Nephron progenitor cell (in vitro differentiated cells): ENCODE results near the gene NMNAT2.

Source experiments
- DNase-seq: peaks from one replicate; pipeline ENCODE4 v3.0.0; 2021
- H3K27ac Mint-ChIP-seq: 2 replicates; pipeline ENCODE4 v1.8.0; 2021; ENCODE audit warnings: mild to moderate bottlenecking, moderate library complexity, mixed read lengths
- H3K27me3 Mint-ChIP-seq: 2 replicates; pipeline ENCODE4 v1.8.0; 2021; ENCODE audit warnings: mild to moderate bottlenecking, low read depth, mixed read lengths; ENCODE audit not compliant: poor library complexity
- H3K36me3 Mint-ChIP-seq: 2 replicates; pipeline ENCODE4 v1.8.0; 2021; ENCODE audit warnings: low read depth, mixed read lengths
- H3K4me1 Mint-ChIP-seq: 2 replicates; pipeline ENCODE4 v1.8.0; 2021; ENCODE audit warnings: mixed read lengths
- H3K4me3 Mint-ChIP-seq: 2 replicates; pipeline ENCODE4 v1.8.0; 2021; ENCODE audit warnings: mild to moderate bottlenecking, moderate library complexity, mixed read lengths
- H3K9me3 Mint-ChIP-seq: 2 replicates; pipeline ENCODE4 v1.8.0; 2021; ENCODE audit warnings: mild to moderate bottlenecking, moderate library complexity, mixed read lengths
- CTCF ChIP-seq: fragments of 200-600 bp; sonication (generic); IDR thresholded peaks from 2 replicates; pipeline ENCODE4 v1.5.0; 2021; ENCODE audit warnings: antibody characterized with exemption

NMNAT2 gene

DNA sequence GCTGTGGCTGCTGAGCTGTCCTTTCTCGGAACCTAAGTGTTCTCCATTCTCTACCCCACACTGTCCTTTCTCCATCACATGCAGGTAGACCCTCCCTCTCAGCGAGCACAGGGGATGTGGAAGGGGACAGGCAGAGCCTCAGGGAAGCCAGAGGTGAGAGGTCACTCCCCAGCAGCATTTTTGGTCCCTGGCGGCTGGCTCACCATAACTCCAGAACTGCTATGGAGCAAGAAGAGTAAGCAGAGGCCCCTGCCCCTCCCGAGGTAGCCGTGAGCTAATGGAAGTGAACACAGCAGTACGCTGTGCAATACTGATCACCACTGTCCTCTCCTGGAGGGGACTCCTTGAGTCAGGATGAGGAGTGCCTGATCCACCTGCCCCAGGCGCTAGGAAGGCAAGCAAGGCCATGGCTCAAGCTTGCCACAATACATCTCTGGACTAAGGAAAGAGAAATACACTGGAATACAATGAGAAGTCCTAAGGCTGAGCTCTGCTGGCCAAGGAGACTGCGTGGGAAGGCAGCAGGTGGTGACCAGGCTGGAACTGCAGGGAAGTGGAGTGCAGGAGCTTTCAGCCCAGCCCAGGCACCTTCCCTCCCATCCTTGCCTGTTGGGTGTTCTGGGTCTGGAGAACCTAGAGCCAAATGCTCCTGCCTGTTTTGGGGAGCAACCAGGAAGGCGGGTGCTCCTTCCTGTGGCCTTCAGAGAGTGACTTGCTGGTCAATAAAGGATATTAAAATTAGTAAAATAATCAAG lies 135.9 kb downstream of the NMNAT2 start:
- TF ChIP-seq CTCF: no peak
- DNase-seq: no peak
- H3K9me3 Mint-ChIP-seq: no peaks in the 10 kb centered on the region
- no peak overlapping the region for H3K4me3 Mint-ChIP-seq
- H3K27ac Mint-ChIP-seq: no peak overlapping the region
- H3K36me3 Mint-ChIP-seq: no peaks in the 10 kb centered on the region
- H3K27me3 Mint-ChIP-seq: peaks cover 16% of the 10 kb centered on the region
- H3K4me1 Mint-ChIP-seq: peaks cover 69% of the 10 kb centered on the region

GRCh38 chr1:183281553-183282091 lies 136.6 kb downstream of the NMNAT2 start:
- peak; percentile 89 for DNase-seq
- Mint-ChIP-seq H3K27ac (no peak overlapping the region), H3K4me1 (peaks cover 74% of the 10 kb centered on the region), H3K4me3 (no peak overlapping the region), H3K27me3 (peaks cover 16% of the 10 kb centered on the region), H3K36me3 (no peaks in the 10 kb centered on the region), H3K9me3 (no peaks in the 10 kb centered on the region)
- TF ChIP-seq CTCF: peak; percentile 96

DNA sequence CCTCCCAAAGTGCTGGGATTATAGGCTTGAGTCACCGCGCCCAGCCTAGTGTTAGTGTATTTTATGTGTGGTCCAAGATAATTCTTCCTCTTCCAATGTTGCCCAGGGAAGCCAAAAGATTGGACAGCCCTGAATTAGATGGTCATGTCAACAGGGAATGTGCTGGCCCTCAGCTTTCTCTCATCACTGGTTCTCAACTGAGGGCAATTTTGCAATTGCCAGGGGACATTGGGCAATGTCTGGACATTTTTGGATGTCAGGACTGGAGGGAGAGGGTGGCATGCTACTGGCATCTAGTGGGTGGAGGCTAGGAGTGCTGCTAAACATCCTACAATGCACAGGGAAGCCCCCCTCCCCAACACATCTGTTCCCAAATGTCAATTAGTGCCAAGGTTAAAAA lies 137.1 kb downstream of the NMNAT2 start:
- Mint-ChIP-seq H3K9me3 (no peaks in the 10 kb centered on the region), H3K27me3 (peaks cover 12% of the 10 kb centered on the region), H3K4me1 (peaks cover 80% of the 10 kb centered on the region), H3K4me3 (no peak overlapping the region), H3K36me3 (no peaks in the 10 kb centered on the region), H3K27ac (no peak overlapping the region)
- no peak for TF ChIP-seq CTCF
- no peak for DNase-seq

- Mint-ChIP-seq H3K4me3 (no peak overlapping the region), H3K27ac (peak overlapping the region; percentile 85), H3K9me3 (no peaks in the 10 kb centered on the region), H3K27me3 (peaks cover 12% of the 10 kb centered on the region), H3K36me3 (no peaks in the 10 kb centered on the region), H3K4me1 (peaks cover 86% of the 10 kb centered on the region)
- no peak for TF ChIP-seq CTCF
- no peak for DNase-seq
These were observed 138.3 kb downstream of the NMNAT2 start for GRCh38 chr1:183279835-183280234.

- Mint-ChIP-seq H3K4me1 (peaks cover 81% of the 10 kb centered on the region), H3K9me3 (no peaks in the 10 kb centered on the region), H3K27me3 (peaks cover 4% of the 10 kb centered on the region), H3K27ac (peak overlapping the region; percentile 97), H3K36me3 (no peaks in the 10 kb centered on the region), H3K4me3 (peak overlapping the region; percentile 65)
- DNase-seq: peak; percentile 35
- no peak for TF ChIP-seq CTCF
These were observed 139.2 kb downstream of the NMNAT2 start for GRCh38 chr1:183278739-183279591.
